Adrenal gland (tissue), 5 donors: ENCODE results near the gene PPBP.

Experiments used
- CTCF ChIP-seq, 6 experiments: fragments of 450-650 bp in 4 of 6; fragments of 200-600 bp in 2 of 6; sonication (generic) in 1 of 6; IDR thresholded peaks; 1 replicate in 5 of 6; 2 replicates in 1 of 6; pipeline versions ENCODE4 v1.5.1 to v1.8.0; 2016 to 2021; ENCODE audit warnings: antibody characterized with exemption in 6 of 6, mild to moderate bottlenecking in 2 of 6, moderate library complexity in 1 of 6
- POLR2A ChIP-seq, 2 donors: fragments of 450-650 bp; IDR thresholded peaks; one replicate each; pipeline ENCODE4 v1.6.1; 2017; ENCODE audit warnings: antibody characterized with exemption in 2 of 2, mild to moderate bottlenecking in 2 of 2, moderate library complexity in 1 of 2
- donor health status: DM: no; HTN: no; CAD: no.

GRCh38 chr4:73945674-73946449 is 42.1 kb downstream of the PPBP start:
- TF ChIP-seq CTCF (IDR thresholded peaks at IDR 0.05): no peak
- TF ChIP-seq POLR2A (IDR thresholded peaks at IDR 0.05): no peak
